ENCODE results near the gene ST6GAL1.

The ST6GAL1 gene

GRCh38 chr3:187069857-187070516, 139.7 kb downstream of the ST6GAL1 start:
- no peak overlapping the region for H3K4me3 ChIP-seq (ENCODE audit: low read depth in 1 of 2, low read length in 2 of 2)
- H2AFZ ChIP-seq (ENCODE audit: low read depth, low read length): no peak overlapping the region
- ATAC-seq (ENCODE audit: insufficient read depth, low read depth): no peak
- no peak overlapping the region for H3K27ac ChIP-seq (ENCODE audit: low read length)
- H3K27me3 ChIP-seq (ENCODE audit: insufficient read depth, low read length, poor library complexity): no peaks in the 10 kb centered on the region
- TF ChIP-seq CTCF (IDR thresholded peaks at IDR 0.05; ENCODE audit: borderline replicate concordance, extremely low read depth, low read length, poor library complexity, severe bottlenecking) (no peak), EZH2 (IDR thresholded peaks at IDR 0.05; ENCODE audit: borderline replicate concordance, low read depth, low read length, severe bottlenecking) (no peak)
- no peak overlapping the region for H3K9ac ChIP-seq (ENCODE audit: low read depth, low read length)
- no peaks in the 10 kb centered on the region for H3K4me1 ChIP-seq (ENCODE audit: insufficient read depth, low read length)
- no peaks in the 10 kb centered on the region for H4K20me1 ChIP-seq (ENCODE audit: insufficient read depth, low read length)
- H3K36me3 ChIP-seq (ENCODE audit: insufficient read depth, low read length): no peaks in the 10 kb centered on the region
- no peaks in the 10 kb centered on the region for H3K9me3 ChIP-seq (ENCODE audit: insufficient read depth, low read length, severe bottlenecking)
- DNase-seq: no peak
- H3K4me2 ChIP-seq (ENCODE audit: insufficient read depth, low read length): no peak overlapping the region
- H3K79me2 ChIP-seq (ENCODE audit: insufficient read depth, low read length): no peaks in the 10 kb centered on the region

GRCh38 chr3:187072102-187072501, 141.8 kb downstream of the ST6GAL1 start:
- Histone ChIP-seq H4K20me1 (ENCODE audit: insufficient read depth, low read length) (no peaks in the 10 kb centered on the region), H3K9me3 (ENCODE audit: insufficient read depth, low read length, severe bottlenecking) (no peaks in the 10 kb centered on the region), H3K27ac (ENCODE audit: low read length) (no peak overlapping the region), H3K4me3 (ENCODE audit: low read depth in 1 of 2, low read length in 2 of 2) (no peak overlapping the region), H3K4me2 (ENCODE audit: insufficient read depth, low read length) (no peak overlapping the region), H3K4me1 (ENCODE audit: insufficient read depth, low read length) (no peaks in the 10 kb centered on the region), H3K79me2 (ENCODE audit: insufficient read depth, low read length) (no peaks in the 10 kb centered on the region), H3K9ac (ENCODE audit: low read depth, low read length) (no peak overlapping the region), H3K27me3 (ENCODE audit: insufficient read depth, low read length, poor library complexity) (no peaks in the 10 kb centered on the region), H3K36me3 (ENCODE audit: insufficient read depth, low read length) (no peaks in the 10 kb centered on the region), H2AFZ (ENCODE audit: low read depth, low read length) (no peak overlapping the region)
- DNase-seq: no peak
- no peak for ATAC-seq (ENCODE audit: insufficient read depth, low read depth)
- no peak for TF ChIP-seq CTCF (IDR thresholded peaks at IDR 0.05; ENCODE audit: borderline replicate concordance, extremely low read depth, low read length, poor library complexity, severe bottlenecking)

- H2AFZ ChIP-seq (ENCODE audit: low read depth, low read length): no peak overlapping the region
- ATAC-seq (ENCODE audit: insufficient read depth, low read depth) (no peak), DNase-seq (no peak)
- no peaks in the 10 kb centered on the region for H4K20me1 ChIP-seq (ENCODE audit: insufficient read depth, low read length)
- no peak overlapping the region for H3K4me3 ChIP-seq (ENCODE audit: low read depth in 1 of 2, low read length in 2 of 2)
- no peaks in the 10 kb centered on the region for H3K79me2 ChIP-seq (ENCODE audit: insufficient read depth, low read length)
- H3K4me2 ChIP-seq (ENCODE audit: insufficient read depth, low read length): no peak overlapping the region
- no peak overlapping the region for H3K9ac ChIP-seq (ENCODE audit: low read depth, low read length)
- TF ChIP-seq EZH2 (IDR thresholded peaks at IDR 0.05; ENCODE audit: borderline replicate concordance, low read depth, low read length, severe bottlenecking): no peak
- no peak for TF ChIP-seq CTCF (IDR thresholded peaks at IDR 0.05; ENCODE audit: borderline replicate concordance, extremely low read depth, low read length, poor library complexity, severe bottlenecking)
- peaks cover 2% of the 10 kb centered on the region for H3K27me3 ChIP-seq (ENCODE audit: insufficient read depth, low read length, poor library complexity)
- H3K9me3 ChIP-seq (ENCODE audit: insufficient read depth, low read length, severe bottlenecking): no peaks in the 10 kb centered on the region
- H3K36me3 ChIP-seq (ENCODE audit: insufficient read depth, low read length): no peaks in the 10 kb centered on the region
- no peaks in the 10 kb centered on the region for H3K4me1 ChIP-seq (ENCODE audit: insufficient read depth, low read length)
- H3K27ac ChIP-seq (ENCODE audit: low read length): no peak overlapping the region
These were observed 142.2 kb downstream of the ST6GAL1 start for GRCh38 chr3:187072511-187072910.

Measured in DND-41 (cell line).